Epidermal melanocyte (primary cell): ENCODE measurements around the gene CD82.

Experiments
- DNase-seq: peaks from one replicate; pipeline ENCODE4 v3.0.0; 2011; ENCODE audit warnings: low spot score; ENCODE audit not compliant: insufficient read length

CD82 gene

DNA sequence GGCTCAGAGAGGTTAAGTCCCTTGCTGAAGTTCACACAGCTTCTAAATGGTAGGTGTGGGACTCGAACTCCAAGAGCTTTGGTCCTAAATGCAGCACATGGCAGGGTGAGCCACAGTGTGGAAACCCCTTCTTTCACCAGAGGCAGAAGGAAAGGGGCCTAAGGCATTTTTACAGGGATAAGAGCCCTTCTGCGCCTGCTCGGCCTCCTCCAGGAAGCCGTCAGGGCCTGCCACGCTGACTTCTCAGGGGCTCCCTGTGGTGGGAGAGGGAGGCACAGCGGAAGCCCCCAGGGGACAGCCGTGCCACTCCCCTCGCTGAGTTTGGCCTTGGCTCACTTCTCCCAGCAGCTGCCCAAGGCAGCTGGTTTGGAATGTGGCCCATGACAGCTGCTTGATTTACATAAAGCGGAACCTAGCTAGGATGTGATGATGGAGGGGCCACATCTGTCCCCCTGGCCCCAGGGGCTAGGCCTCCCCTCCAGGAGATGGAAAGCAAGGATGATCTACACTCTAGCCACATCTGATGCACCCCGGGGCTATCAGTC is 35.4 kb downstream of the CD82 start:
- no peak for DNase-seq

DNA sequence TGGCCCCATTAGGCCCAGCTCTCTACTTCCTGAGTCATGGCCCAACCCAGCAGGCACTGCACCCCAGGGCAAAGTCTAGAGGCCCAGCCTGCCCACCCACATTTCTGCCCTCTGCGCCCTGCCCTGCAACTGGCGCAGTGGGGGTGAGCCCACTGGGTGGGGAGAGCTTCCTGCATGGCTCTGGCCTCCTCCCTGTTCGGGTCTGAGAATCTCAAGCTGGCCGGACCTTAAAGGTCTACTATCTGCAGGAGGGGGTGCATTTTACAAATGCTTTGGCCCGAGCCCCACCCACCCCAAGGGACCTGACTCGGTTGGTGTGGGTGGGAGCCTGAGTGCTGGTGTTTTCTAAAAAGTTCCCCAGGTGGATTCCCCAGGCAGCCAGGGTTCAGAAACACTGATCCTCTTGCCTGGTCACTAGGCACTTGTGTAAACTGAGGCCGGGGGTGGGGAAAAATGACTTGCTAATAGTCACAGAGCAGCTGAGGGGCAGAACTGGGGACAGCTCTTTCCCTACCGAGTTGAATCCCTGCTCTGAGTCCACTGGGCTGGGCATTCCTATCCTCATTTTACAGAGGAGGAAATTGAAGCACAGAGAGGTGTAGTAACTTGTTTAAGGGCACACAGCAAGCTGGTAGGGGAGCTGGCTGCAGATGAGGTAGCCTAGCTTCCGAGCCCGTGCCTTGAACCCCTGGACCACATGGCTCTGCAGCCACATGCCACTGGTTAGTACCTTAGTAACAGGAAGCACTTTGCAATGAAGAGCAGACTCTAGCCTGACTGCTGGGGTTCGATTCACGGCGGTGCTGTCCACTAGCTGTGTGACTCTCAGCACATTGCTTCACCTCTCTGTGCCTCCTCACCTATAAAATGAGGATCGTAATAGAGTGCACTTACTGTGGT is 36.3 kb downstream of the CD82 start:
- no peak for DNase-seq

DNA sequence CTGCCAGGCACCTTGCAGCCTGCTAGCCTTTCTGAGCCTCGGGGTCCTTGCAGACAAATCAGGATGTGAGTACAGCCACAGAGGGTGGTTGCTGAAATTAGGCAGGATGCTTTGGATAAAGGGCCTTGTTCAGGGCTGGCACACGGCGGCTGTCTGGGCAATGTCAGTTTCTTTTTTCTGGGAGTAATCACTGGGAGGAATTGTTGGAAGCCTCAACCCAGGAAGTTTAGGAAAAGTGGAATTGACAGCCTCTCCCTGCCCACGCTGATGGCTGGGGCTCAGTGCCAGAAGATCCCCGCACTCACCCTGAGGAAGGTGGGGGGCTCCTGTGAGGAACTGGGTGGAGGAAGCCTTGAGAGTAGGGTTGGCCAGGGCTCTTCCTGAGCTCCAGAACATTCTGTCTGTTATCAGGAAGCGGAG is 37.4 kb downstream of the CD82 start:
- DNase-seq = no peak

DNA sequence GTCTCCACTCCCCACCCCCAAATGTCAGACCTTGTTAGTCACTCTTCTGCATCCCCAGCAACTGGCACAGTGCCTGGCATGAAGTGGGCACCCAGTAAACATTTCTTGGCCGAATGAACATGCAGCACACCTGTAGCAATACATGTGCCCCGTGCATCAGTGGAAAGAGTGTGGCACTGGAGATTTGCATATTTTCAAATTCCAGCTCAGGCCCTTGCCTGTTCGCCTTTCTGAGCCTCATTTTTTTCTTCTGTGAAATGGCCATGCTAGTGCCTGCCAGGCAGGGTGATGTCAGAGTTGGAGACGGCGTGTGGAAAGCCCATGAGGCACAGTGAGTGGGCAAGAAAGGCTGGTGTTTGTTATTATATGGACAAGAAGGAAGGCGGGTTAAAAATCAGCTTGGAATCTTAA is 38.7 kb downstream of the CD82 start:
- DNase-seq = no peak

DNA sequence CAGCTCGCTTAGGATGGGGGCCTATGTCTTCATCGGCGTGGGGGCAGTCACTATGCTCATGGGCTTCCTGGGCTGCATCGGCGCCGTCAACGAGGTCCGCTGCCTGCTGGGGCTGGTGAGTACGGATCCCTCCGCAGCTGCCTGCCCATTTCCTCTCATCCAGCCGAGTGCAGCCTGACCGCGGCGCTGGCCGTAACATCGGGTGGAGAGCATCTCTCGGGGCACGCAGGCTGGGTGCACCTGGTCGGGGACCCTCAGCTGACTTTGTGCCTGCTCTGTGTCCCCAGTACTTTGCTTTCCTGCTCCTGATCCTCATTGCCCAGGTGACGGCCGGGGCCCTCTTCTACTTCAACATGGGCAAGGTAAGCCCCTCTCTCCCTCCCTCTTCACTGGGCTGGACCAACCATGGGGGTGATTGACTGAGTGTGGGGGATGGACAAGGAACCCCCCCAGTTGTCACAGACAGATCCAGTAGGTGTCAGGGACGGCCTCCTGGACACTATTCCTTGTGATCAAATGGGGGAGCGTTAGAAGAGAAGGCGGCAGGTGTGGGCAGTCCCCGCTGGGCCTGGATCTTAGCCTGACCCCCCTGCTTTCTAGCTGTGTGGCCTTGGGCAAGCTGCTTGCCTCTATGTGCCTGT is 39.7 kb downstream of the CD82 start:
- no peak for DNase-seq

DNA sequence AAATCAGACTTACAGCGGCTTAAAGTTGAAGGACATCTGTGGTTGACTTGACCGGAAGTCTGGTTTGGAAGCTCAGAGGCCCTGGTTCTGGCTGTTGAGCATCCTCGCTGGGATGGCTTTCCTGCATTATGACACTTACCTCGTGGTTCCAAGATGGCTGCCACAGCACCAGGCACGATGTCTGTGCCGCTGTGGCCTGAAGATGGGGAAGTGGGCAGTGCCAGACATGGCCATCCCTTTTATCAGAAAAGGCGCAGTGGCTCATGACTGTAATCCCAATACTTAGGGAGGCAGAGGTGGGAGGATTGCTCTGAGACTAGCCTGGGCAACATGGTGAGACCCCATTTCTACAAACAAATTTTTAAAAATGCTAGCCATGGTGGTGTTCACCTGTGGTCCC is 40.5 kb downstream of the CD82 start:
- no peak for DNase-seq

DNA sequence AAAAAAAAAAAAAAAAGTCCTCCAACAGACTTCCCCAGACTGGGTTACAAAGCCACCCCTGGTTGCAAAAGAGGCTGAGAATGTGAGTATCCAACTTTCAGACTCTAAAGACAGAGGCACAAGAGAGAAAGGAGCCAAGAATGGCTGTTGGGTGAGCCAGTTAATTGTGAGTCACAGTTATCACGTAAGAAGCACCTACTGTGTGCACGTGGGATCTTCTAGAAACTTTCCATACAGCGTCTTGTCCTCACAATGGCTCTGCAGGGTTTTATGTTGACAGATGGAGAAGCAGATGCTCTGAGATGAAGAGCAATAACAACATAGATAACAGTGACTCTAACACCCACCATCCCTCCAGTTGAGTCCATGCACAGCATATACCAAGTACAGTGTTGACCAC is 41.0 kb downstream of the CD82 start:
- DNase-seq = no peak

DNA sequence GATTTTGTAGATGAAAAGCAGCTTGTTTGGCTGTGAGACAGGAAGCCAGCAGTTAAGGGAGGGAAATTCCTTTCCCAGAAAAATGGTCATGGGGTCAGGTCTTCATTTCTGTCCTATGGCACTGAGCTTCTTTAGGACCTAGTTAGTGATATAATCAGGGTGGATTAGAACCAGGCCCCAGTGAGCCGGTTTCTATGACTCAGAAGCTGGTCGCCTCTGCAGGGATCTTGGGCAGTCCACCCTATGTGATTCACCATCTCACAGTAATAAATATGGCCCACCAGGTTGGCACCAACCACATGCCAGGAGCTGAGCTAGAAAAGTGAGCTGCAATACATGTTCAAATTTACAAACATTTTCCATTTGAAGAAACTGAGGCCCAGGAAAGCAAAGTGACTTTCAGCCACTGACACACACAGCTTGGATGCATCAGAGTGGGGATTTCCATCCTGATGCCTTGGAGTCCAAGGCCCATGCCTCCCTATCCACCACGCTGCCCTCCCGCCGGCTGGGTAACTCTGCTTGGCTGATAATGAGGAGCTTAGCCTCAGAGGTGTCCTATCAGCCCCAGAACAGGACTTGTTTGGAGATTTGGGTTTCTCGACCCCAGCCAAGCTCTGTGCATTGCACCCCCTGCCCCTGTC is 42.0 kb downstream of the CD82 start:
- DNase-seq = no peak

DNA sequence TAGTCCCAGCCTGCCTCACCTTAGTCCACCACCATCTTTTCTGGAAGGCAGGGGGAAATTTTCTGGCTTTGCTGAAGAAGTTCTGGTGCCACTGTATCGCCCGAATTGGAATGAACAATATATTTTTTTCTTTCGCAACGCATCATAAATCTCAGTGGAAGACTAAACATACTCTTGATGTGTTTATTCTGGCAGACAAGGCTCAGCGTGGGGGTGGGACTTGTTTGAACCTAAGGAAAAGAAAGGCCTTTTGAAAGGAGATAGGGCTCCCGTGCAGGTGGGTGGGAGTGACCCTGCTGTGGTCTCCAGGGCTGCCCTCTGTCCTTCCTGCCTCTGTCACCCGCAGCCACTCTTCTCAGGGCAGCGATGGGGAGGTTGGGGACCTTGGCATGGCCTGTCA is 42.5 kb downstream of the CD82 start:
- no peak for DNase-seq

DNA sequence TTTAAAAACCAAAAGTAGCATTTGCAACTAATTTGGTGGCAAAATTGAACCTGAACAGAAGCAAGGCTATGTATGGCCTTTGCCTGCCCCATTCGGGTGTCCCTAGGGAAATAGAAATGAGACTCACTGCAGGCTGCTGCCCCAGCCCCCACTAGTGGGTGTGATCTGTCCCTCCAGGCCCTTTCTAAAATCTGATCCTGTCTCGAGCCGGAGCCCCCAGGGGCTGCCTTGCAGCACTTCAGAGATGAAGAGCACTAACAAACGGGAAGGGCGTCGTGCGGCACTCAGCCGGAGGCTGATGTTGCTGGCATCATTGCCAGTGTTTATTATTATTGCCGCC is 43.2 kb downstream of the CD82 start:
- no peak for DNase-seq

DNA sequence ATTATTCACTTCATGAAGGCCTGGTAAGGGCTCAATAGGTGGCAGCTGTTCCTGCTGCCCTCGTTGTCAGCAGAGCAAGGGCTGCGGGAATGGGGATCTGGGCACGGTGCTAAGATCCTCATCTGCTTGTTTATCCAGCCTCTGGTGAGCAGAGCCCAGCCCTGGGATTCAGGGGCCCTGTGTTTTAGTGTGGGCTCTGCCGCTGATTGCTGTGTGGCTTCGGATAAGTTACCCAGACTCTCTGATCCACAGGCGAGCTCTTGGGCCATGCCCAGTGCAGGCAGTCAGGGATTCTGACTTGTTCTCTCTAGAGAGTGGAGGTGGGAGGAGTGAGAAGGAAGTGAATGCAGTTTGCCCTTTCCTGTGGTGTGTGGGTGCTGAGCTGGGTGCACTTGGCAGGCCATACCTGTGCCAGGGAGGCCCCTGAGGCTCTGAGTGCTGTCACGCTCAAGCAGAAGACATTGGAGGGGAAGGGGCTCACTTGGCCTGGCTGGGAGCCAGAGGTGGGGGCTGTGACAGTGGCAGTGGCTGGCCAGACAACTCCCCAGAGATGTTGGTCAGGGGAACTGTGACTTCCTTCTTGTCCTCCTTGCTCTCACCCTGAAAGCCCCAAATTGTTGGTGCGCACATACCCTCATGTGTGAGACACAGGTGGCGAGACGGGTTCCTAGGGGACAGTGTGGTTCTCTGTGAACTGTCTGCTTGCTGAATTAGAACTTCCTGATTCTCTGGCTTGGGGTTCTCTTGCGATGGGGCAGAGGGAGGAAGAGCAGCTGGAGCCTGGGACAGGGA is 43.7 kb downstream of the CD82 start:
- no peak for DNase-seq

DNA sequence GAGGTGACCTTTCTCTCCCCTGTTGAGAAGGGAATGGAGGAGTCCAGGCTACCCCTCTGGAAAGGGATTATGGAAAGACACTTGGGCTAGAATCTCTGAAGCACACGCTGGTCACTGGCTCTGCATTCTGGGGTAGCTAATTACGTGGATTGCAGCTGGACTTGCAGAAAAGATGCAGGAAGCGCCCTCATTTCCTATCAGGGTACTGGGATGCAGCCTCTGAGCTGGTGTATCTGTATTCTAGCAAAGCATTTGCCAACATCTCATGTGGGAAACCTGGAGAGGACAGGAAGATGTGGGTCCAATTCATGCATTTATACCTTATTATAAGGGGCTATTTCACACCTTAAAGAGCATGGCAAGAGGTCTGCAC is 44.3 kb downstream of the CD82 start:
- DNase-seq = no peak

DNA sequence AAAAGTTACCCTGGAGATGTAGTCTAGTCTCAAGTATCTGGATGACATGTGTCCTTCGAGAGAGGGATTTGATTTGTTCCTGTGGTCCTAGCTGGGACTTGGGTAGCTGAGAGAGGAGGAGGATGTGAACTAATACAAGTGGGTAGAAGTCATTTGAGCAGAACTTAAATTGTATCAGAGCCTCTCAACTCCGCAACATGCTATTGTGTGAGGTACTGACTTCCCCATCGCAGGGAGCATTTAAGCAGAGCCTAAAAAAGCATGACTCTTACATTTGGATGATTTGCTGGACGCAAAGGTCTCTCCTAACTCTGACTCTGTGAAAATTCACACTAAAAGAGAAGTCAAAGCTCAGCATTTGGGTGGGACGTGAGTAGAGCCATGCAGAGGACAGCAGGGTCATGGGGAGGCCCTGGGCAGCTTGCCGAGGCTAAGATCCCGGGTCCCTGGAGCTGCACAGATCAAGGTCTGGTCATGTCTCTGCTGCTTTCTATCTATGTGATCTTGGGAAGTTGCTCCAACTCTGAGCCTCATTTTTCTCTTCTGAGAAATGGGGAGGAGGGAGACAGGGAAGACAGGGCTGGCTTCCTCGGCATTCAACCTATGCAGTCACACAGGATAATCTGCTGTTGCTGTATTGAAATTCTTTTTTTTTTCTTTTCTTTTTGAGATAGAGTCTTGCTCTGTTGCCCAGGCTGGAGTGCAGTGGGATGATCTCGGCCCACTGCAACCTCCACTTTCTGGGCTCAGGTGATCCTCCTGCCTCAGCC is 44.9 kb downstream of the CD82 start:
- no peak for DNase-seq

DNA sequence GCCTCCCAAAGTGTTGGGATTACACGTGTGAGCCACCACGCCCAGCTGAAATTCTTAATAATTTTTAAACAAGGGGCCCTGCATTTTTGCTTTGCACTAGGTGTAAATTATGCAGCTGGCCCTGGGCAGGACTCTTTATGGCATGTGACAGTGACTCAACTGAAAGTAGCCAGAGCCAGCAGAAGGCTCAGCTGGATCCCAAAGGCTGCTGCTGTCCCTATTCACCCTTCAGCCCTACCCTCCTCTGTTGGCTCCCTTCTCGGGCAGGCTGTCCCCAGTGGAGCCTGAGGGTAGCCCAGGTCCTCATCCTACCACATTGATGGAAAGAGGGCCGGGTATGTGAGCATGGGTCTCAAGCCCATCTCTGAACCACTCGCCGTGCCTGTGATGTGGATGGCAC is 45.6 kb downstream of the CD82 start:
- DNase-seq = no peak

DNA sequence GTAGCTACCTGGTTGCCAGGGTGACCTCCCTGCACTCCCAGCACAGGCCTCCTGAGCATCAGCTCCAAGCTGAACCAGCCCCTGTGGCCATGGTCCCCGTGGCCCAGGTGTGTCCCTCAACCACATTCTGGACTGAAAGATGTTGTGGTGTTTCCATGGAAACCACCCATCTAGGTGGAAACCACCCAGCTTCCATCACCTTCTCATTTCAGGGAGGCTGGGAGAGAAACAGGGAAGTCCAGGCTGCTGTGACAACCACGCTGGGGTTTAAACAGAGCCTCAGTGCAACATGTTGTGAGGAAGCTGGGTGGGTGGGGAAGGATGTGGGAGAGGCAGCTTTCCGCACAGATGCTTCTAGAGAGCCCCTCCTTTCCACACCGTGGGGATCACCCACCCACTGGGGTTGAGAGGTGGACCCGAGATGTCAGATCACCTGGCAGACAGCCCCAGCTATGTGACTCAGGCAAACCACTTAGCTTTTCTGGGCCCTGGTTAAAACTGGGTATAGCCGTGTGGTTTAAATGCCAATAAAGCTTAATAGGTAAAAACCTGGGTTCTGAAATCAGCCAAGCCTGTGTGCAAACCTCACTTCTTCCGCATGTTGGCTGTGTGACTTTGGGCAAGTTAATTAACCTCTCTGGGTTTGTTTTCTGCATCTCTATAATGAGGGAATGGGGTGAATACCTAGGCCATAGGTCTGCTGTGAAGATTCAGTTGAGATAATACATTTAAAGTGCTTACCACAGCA is 46.4 kb downstream of the CD82 start:
- no peak for DNase-seq

DNA sequence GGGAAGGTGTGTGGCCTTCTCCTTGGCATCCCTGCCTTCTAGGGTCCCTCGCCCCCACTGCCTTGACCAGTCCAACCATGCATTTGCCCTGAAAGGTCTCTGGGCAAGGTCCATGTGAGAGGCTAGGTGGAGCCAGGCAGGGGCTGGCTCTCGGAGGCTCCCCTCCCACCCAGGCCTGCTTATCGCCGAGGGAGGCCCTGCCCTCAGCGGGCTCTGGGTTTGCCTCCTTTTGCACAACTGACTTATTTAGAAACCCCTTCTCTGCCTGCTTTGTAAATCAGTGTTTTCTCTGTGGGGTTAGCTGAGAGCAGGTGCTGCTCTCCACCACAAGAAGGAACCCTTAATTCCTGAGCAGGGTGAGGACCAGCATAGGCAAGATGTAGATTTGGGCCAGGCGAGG is 47.7 kb downstream of the CD82 start:
- no peak for DNase-seq

DNA sequence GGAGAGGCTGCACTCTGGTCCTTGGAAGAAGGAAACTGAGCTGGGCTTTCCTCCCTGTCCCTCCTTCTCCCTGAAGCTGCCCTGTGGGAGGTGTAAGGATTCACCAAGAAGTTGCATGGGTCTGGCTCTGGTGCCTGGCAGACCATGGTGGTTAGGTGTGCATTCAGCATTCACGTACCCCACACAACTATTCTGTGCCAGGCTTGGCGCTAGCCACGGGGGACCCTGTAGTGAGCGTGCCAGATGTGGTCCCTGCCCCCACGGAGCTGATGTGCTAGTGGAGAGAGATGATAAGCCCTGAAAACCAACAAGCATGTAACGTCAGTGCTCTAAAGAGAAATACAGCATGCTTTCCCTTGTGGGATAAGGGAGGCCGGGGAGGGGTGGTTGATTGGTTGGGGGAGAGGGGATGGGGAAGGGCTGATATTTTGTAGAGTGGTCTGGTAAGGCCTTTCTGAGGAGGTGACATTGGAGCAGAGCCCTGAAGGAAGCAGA is 48.9 kb downstream of the CD82 start:
- no peak for DNase-seq

DNA sequence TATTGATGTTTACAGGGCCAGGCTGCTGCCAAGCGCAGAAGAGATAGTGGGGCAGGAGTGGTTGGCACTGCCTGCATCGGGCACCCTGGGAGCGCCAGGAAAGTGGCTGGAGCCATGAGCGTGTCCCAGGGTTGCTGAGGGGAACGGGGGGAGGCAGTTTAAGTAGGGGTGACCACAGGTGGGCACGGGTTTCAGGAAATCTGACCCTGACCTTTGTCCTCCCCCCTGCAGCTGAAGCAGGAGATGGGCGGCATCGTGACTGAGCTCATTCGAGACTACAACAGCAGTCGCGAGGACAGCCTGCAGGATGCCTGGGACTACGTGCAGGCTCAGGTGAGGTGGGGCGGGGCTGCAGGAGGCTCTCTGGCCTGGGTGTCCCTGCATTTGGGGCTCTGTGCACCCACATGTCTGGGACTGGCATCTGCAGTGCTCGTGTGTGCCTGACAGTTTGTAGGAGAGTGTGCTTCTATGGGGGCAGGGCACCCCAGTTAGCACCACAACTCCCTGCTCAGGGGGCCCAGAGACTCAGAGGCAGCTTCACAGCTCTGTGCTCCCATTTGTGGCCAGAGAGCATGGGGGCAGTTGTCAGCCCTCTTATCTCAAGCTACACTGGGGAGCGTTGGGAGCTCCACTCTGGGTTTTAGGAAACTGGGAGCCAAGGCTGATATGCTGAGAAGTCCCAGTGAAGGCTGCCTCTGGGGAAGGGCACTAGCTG is 49.7 kb downstream of the CD82 start:
- no peak for DNase-seq
